Globus pallidus (tissue), 1 donor: ENCODE results near the gene PALD1.
"Not testable (repeated sequence)": the region's sequence is repeated elsewhere in the genome, so short reads cannot be mapped to it uniquely, and the experiment has no call there.

Experiments used
- DNase-seq: peaks from one replicate; pipeline ENCODE4 v3.0.0-alpha.2; 2015; ENCODE audit warnings: low spot score

PALD1 gene

DNA sequence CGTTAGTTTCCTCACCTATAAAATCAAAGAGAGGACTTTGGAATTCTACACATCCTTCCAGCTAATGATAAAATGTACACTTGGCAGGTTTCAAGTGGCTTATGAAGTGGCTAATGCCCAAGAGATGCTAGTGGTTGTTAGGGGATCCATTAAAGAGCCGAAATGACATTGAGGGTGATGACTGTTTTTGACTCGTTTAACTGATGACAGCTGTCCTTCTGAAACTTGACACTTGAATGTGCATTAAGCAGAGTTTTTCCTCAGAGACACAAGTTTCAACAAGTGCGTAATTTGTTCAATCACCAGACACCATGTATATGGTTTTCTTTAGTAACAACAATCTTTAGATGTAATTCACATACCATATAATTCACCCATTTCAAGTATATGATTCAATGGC lies 125.5 kb downstream of the PALD1 start:
- no peak for DNase-seq

DNA sequence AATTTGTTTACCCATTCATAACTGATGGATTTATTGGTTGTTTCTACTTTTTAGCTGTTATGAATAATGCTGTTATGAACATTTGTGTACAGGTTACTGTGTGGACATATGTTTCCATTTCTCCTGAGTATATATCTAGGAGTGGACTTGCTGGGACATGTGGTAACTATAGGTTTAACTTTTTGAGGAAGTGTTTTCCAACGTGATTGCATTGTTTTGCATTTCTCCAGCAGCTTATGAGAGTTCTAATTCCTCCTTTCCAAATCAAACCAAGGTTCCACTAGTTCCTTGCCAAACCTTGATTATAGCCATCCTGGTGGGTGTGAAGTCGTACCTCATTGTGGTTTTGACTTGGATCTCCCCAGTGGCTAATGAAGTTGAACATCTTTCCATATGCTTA lies 126.6 kb downstream of the PALD1 start:
- no peak for DNase-seq

DNA sequence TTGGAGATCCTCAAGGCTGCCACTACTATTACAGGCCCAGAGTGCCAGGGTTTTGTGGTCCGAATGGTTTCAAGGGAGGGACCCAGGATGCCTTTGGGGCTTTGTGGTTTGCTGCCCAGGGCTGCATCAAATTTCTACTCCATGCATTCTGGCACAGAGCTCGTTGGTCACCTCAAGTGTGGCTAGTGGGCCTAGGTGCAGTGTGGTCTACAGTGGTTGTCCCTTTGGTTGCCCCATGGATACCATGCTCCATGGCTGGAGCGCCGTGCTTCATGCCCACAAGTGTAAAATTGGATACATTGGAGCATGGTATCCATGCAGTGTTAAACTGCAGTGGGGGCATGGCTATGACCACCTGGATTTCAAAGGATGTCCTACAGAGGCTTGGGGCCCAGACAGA lies 129.4 kb downstream of the PALD1 start:
- DNase-seq = no peak

DNA sequence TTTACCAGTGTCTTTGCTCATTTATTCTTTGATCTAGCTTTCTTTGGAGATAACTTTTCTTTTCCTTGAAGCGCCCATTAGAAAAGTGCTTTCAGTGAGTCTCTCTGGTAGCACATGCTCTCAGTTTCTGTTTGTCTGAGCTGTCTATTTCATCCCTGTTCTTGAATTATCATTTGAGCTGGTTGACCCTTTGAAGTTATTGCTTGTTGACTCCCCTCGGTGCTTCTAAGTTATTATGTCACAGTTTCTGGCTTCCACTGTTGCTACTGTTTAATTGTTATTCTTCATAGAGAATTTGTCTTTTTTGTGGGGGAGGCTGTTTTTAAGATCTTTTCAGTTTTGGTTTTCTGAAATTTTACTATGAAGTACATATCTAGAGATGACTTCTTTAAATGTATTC lies 135.4 kb downstream of the PALD1 start:
- DNase-seq = no peak

DNA sequence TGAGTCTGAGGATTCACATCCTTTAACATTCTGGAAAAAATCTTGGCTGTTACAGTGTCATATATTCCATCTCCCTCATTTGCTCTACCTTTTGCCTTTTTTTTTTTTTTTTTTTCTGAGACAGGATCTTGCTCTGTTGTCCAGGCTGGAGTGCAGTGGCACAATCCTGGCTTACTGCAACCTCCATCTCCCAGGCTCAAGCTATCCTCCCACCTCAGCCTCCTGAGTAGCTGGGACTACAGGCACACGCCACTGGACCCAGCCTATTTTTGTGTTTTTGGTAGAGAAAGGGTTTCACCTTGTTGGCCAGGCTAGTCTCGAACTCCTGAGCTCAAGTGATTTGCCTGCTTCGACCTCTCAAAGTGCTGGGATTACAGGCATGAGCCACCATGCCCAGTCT lies 135.8 kb downstream of the PALD1 start:
- not testable (repeated sequence) for DNase-seq

DNA sequence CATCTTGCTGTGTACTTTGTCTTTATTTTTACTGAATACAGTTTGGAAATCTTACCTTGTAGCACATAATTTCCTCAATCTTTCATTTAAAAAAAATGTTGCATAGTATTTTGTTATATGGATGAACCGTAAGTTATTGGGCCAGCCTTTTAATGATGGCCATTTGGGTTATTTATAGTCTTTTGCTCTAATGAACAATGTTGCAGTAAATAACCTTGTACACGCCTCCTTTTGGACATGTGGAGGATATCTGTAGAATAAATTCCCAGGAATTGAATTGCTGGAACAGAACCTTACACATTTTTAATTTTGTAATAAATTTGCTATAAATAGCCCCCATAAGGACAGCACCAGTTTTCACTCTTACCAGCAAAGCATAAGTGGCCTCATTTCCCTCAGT lies 136.6 kb downstream of the PALD1 start:
- no peak for DNase-seq

DNA sequence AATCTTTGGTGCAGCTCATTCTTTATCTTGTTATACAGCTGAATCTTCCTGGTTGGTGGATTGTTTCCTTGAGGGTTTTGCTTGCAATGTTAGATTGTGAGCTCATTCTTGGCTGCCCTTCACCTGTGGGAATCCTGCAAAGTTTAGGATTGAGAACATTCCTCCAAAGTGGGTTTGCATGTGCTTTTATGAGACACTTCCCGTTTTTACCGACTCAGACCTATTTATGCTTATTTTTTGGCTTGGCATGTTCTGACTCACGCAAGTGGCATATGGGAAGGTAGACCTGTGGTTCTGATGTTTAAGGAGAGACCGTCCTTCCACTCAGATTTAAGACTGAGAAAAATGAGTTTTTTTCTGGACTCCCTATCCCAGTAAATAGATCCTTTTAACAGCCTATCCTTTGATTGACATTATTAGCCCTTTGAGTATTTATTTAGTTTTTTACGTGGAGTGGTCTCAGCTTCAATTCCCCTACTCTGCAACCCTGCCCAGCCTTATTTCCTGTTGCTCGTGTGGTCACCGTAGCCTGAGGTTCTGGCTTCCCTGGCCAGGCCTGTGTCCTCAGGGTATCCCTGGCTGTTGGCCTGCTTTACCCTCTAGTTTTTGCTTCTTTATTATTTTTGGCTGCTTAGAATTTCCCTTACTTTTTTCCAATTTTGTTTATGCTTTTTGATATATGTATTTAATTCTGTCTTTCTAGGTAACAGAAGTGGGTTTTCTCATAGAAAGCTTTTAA lies 137.4 kb downstream of the PALD1 start:
- no peak for DNase-seq

DNA sequence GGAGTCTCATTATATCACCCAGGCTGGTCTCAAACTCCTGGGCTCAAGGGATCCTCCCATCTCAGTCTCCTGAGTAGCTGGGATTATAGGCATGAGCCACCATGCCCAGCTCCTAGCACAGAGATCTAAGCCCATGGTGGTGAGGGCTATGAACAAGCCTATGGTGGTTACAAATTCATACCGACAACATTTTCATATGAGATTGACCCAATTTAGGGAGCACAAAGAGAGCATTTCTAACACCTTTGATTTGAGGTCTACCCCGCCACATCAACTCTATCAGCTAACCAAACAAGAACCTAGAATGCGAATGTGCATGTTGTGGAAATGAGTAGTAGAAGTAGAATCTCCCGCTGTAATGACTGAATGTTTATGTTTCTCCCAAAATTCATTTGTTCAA lies 138.2 kb downstream of the PALD1 start:
- no peak for DNase-seq
